ENCODE data around the gene UNCX.

UNCX gene

DNA sequence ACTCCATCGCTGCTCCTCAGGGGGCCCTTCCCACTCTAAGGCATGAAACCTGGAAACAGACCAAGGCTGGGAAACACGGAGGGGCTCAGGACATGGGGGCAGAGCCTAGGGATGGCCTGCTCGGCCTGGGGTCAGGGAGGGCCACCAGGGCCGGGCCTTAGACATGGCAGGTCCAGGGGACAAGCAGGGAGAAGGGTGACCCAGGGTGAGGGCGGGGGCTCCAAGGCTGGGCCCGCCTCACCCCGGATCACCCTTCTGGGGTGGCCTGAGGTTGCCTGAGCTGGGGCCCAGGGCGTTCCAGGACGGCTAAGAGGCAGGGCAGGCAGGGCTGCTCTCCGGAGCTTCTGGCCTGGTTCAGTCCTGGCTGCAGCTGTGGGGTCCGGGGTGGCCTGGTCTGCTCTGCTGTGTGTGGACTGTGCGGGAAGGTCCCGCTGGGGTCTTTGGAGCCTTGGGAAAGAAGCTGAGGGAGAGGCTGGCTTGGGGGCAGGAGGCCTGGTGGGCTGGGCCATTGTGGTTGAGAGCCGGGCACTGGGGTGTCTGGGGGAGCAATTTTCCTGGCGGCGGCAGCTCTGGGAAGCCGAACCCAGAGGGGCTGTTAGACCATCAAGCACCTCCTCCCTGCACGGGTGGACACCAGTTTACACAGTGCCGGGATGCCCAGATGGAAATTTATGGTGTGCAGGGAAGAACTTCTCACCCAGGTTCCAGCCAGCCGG is 52.2 kb downstream of the UNCX start:
- TF ChIP-seq, protein P1, sequence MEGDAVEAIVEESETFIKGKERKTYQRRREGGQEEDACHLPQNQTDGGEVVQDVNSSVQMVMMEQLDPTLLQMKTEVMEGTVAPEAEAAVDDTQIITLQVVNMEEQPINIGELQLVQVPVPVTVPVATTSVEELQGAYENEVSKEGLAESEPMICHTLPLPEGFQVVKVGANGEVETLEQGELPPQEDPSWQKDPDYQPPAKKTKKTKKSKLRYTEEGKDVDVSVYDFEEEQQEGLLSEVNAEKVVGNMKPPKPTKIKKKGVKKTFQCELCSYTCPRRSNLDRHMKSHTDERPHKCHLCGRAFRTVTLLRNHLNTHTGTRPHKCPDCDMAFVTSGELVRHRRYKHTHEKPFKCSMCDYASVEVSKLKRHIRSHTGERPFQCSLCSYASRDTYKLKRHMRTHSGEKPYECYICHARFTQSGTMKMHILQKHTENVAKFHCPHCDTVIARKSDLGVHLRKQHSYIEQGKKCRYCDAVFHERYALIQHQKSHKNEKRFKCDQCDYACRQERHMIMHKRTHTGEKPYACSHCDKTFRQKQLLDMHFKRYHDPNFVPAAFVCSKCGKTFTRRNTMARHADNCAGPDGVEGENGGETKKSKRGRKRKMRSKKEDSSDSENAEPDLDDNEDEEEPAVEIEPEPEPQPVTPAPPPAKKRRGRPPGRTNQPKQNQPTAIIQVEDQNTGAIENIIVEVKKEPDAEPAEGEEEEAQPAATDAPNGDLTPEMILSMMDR (IDR thresholded peaks at IDR 0.05; ENCODE audit: extremely low read depth, missing control alignments): no peak
- DNase-seq (ENCODE audit: low spot score): no peak

- TF ChIP-seq, protein P1 (IDR thresholded peaks at IDR 0.05; ENCODE audit: extremely low read depth, missing control alignments): no peak
- no peak for DNase-seq (ENCODE audit: low spot score)
Observed at GRCh38 chr7:1285556-1286301, 53.1 kb downstream of the UNCX start.
